Measurements from ENCODE around the gene ATP8A2.
"Not testable (repeated sequence)": the region's sequence is repeated elsewhere in the genome, so short reads cannot be mapped to it uniquely, and the experiment has no call there.

The ATP8A2 gene

DNA sequence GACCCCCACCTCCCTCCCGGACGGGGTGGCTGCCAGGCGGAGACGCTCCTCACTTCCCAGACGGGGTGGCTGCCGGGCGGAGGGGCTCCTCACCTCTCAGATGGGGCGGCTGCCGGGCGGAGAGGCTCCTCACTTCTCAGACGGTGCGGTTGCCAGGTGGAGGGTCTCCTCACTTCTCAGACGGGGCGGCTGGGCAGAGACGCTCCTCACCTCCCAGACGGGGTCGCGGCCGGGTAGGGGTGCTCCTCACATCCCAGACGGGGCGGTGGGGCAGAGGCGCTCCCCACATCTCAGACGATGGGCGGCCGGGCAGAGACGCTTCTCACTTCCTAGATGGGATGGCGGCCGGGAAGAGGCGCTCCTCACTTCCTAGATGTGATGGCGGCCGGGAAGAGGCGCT is 141.3 kb downstream of the ATP8A2 start:
- not testable (repeated sequence) for H2BK12ac ChIP-seq (ENCODE audit: low read length in 2 of 2); H3K23ac ChIP-seq (ENCODE audit: low read length in 2 of 2); H4K91ac ChIP-seq (ENCODE audit: low read length); DNase-seq; H3K27ac ChIP-seq (ENCODE audit: low read length, poor library complexity, severe bottlenecking); H3K4ac ChIP-seq (ENCODE audit: low read depth in 1 of 2, low read length in 2 of 2); H2BK120ac ChIP-seq (ENCODE audit: low read depth, low read length); H3K9ac ChIP-seq (ENCODE audit: low read length); H2BK15ac ChIP-seq (ENCODE audit: low read depth, poor library complexity, severe bottlenecking); H3K14ac ChIP-seq (ENCODE audit: low read length in 2 of 2); H3K18ac ChIP-seq (ENCODE audit: low read depth in 1 of 2, low read length in 2 of 2); H3K4me3 ChIP-seq (ENCODE audit: insufficient read depth in 1 of 2, low read depth in 1 of 2, low read length in 2 of 2); H3K4me1 ChIP-seq (ENCODE audit: control insufficient read depth, insufficient read depth, low read depth, low read length); H3K36me3 ChIP-seq (ENCODE audit: control insufficient read depth in 1 of 2, insufficient read depth in 2 of 2, low read depth in 1 of 2, low read length in 2 of 2); H2BK5ac ChIP-seq (ENCODE audit: low read depth, low read length, poor library complexity, severe bottlenecking); H2AFZ ChIP-seq (ENCODE audit: low read depth, low read length); H3K9me3 ChIP-seq (ENCODE audit: control insufficient read depth, low read length); H3K4me2 ChIP-seq (ENCODE audit: low read length, poor library complexity, severe bottlenecking); H3K27me3 ChIP-seq (ENCODE audit: control insufficient read depth in 1 of 2, insufficient read depth in 1 of 2, low read length in 2 of 2); H4K8ac ChIP-seq (ENCODE audit: low read length); H3K79me1 ChIP-seq (replicated peaks; ENCODE audit: low read length, poor library complexity, severe bottlenecking); H2AK5ac ChIP-seq (ENCODE audit: low read length, severe bottlenecking)
- WGBS: 97% methylated on average over 25 of the region's 32 CpGs

GRCh38 chr13:25518441-25518840 is 146.7 kb downstream of the ATP8A2 start:
- no peak overlapping the region for H3K4ac ChIP-seq (ENCODE audit: low read depth in 1 of 2, low read length in 2 of 2)

DNA sequence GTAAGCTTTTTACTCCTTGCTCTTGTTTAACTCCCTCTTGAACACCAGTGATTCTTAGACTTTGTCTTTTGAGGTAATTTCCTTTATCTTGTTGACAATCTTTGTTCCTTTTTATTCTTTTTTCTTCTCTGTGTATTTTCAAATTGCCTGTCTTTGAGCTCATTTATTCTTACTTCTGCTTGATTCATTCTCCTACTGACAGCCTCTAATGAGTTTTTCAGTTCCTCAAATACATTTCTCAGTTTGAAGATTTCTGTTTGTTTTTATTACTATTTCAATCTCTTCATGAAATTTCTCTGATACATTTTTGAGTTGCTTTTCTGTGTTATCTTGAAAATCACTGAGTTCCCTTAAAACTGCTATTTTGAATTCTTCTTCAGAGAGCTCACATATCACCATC is 154.1 kb downstream of the ATP8A2 start:
- no peak for DNase-seq
- Histone ChIP-seq H3K23ac (ENCODE audit: low read length in 2 of 2) (no peak overlapping the region), H3K14ac (ENCODE audit: low read length in 2 of 2) (no peak overlapping the region), H4K8ac (ENCODE audit: low read length) (no peak overlapping the region), H2BK5ac (ENCODE audit: low read depth, low read length, poor library complexity, severe bottlenecking) (no peak overlapping the region), H4K91ac (ENCODE audit: low read length) (no peak overlapping the region), H3K4me1 (ENCODE audit: control insufficient read depth, insufficient read depth, low read depth, low read length) (no peaks in the 10 kb centered on the region), H3K79me1 (replicated peaks; ENCODE audit: low read length, poor library complexity, severe bottlenecking) (no peaks in the 10 kb centered on the region), H3K27me3 (ENCODE audit: control insufficient read depth in 1 of 2, insufficient read depth in 1 of 2, low read length in 2 of 2) (peaks cover 0 to 5% of the 10 kb centered on the region in 2 experiments), H2AK5ac (ENCODE audit: low read length, severe bottlenecking) (no peak overlapping the region), H3K9me3 (ENCODE audit: control insufficient read depth, low read length) (peaks cover 28% of the 10 kb centered on the region), H3K4me3 (ENCODE audit: insufficient read depth in 1 of 2, low read depth in 1 of 2, low read length in 2 of 2) (no peak overlapping the region), H2BK120ac (ENCODE audit: low read depth, low read length) (no peak overlapping the region), H2BK15ac (ENCODE audit: low read depth, poor library complexity, severe bottlenecking) (no peak overlapping the region), H3K36me3 (ENCODE audit: control insufficient read depth in 1 of 2, insufficient read depth in 2 of 2, low read depth in 1 of 2, low read length in 2 of 2) (no peaks in the 10 kb centered on the region), H2BK12ac (ENCODE audit: low read length in 2 of 2) (no peak overlapping the region), H3K4me2 (ENCODE audit: low read length, poor library complexity, severe bottlenecking) (no peak overlapping the region), H3K9ac (ENCODE audit: low read length) (no peak overlapping the region), H3K27ac (ENCODE audit: low read length, poor library complexity, severe bottlenecking) (no peak overlapping the region), H3K18ac (ENCODE audit: low read depth in 1 of 2, low read length in 2 of 2) (no peak overlapping the region), H2AFZ (ENCODE audit: low read depth, low read length) (no peak overlapping the region), H3K4ac (ENCODE audit: low read depth in 1 of 2, low read length in 2 of 2) (no peak overlapping the region)

More at GRCh38 chr13:25518441-25518840, 146.7 kb downstream of the ATP8A2 start:
- H3K14ac ChIP-seq (ENCODE audit: low read length in 2 of 2): no peak overlapping the region
- no peak overlapping the region for H4K8ac ChIP-seq (ENCODE audit: low read length)
- H3K9me3 ChIP-seq (ENCODE audit: control insufficient read depth, low read length): peaks cover 8% of the 10 kb centered on the region
- no peak overlapping the region for H3K4me2 ChIP-seq (ENCODE audit: low read length, poor library complexity, severe bottlenecking)
- no peak overlapping the region for H3K18ac ChIP-seq (ENCODE audit: low read depth in 1 of 2, low read length in 2 of 2)
- H4K91ac ChIP-seq (ENCODE audit: low read length): no peak overlapping the region
- H2BK120ac ChIP-seq (ENCODE audit: low read depth, low read length): no peak overlapping the region
- no peak overlapping the region for H2AFZ ChIP-seq (ENCODE audit: low read depth, low read length)
- no peak for DNase-seq
- H3K36me3 ChIP-seq (ENCODE audit: control insufficient read depth in 1 of 2, insufficient read depth in 2 of 2, low read depth in 1 of 2, low read length in 2 of 2): no peaks in the 10 kb centered on the region
- no peak overlapping the region for H3K27ac ChIP-seq (ENCODE audit: low read length, poor library complexity, severe bottlenecking)
- WGBS: 88% methylated on average over 4 of the region's 5 CpGs
- no peaks in the 10 kb centered on the region for H3K27me3 ChIP-seq (ENCODE audit: control insufficient read depth in 1 of 2, insufficient read depth in 1 of 2, low read length in 2 of 2)
- H3K23ac ChIP-seq (ENCODE audit: low read length in 2 of 2): no peak overlapping the region
- H3K4me3 ChIP-seq (ENCODE audit: insufficient read depth in 1 of 2, low read depth in 1 of 2, low read length in 2 of 2): no peak overlapping the region
- H3K9ac ChIP-seq (ENCODE audit: low read length): no peak overlapping the region
- no peak overlapping the region for H2BK5ac ChIP-seq (ENCODE audit: low read depth, low read length, poor library complexity, severe bottlenecking)
- no peaks in the 10 kb centered on the region for H3K4me1 ChIP-seq (ENCODE audit: control insufficient read depth, insufficient read depth, low read depth, low read length)
- no peak overlapping the region for H2BK15ac ChIP-seq (ENCODE audit: low read depth, poor library complexity, severe bottlenecking)
- no peak overlapping the region for H2BK12ac ChIP-seq (ENCODE audit: low read length in 2 of 2)
- H3K79me1 ChIP-seq (replicated peaks; ENCODE audit: low read length, poor library complexity, severe bottlenecking): peaks cover 2% of the 10 kb centered on the region
- H2AK5ac ChIP-seq (ENCODE audit: low read length, severe bottlenecking): no peak overlapping the region

GRCh38 chr13:25528266-25528665 is 156.5 kb downstream of the ATP8A2 start:
- Histone ChIP-seq H3K4me1 (ENCODE audit: control insufficient read depth, insufficient read depth, low read depth, low read length) (no peaks in the 10 kb centered on the region), H3K9ac (ENCODE audit: low read length) (no peak overlapping the region), H3K18ac (ENCODE audit: low read depth in 1 of 2, low read length in 2 of 2) (no peak overlapping the region), H3K4me2 (ENCODE audit: low read length, poor library complexity, severe bottlenecking) (no peak overlapping the region), H3K9me3 (ENCODE audit: control insufficient read depth, low read length) (peaks cover 20% of the 10 kb centered on the region), H3K14ac (ENCODE audit: low read length in 2 of 2) (no peak overlapping the region), H3K36me3 (ENCODE audit: control insufficient read depth in 1 of 2, insufficient read depth in 2 of 2, low read depth in 1 of 2, low read length in 2 of 2) (no peaks in the 10 kb centered on the region), H4K8ac (ENCODE audit: low read length) (no peak overlapping the region), H3K23ac (ENCODE audit: low read length in 2 of 2) (no peak overlapping the region), H2BK120ac (ENCODE audit: low read depth, low read length) (no peak overlapping the region), H3K27me3 (ENCODE audit: control insufficient read depth in 1 of 2, insufficient read depth in 1 of 2, low read length in 2 of 2) (peaks cover 0 to 5% of the 10 kb centered on the region in 2 experiments), H3K4me3 (ENCODE audit: insufficient read depth in 1 of 2, low read depth in 1 of 2, low read length in 2 of 2) (no peak overlapping the region), H3K27ac (ENCODE audit: low read length, poor library complexity, severe bottlenecking) (no peak overlapping the region), H2BK5ac (ENCODE audit: low read depth, low read length, poor library complexity, severe bottlenecking) (no peak overlapping the region), H3K4ac (ENCODE audit: low read depth in 1 of 2, low read length in 2 of 2) (no peak overlapping the region), H2AFZ (ENCODE audit: low read depth, low read length) (no peak overlapping the region), H2BK15ac (ENCODE audit: low read depth, poor library complexity, severe bottlenecking) (no peak overlapping the region), H2AK5ac (ENCODE audit: low read length, severe bottlenecking) (no peak overlapping the region), H3K79me1 (replicated peaks; ENCODE audit: low read length, poor library complexity, severe bottlenecking) (no peaks in the 10 kb centered on the region), H2BK12ac (ENCODE audit: low read length in 2 of 2) (no peak overlapping the region), H4K91ac (ENCODE audit: low read length) (no peak overlapping the region)
- no peak for DNase-seq
- WGBS: 94% methylated on average over 1 of the region's 2 CpGs
